ENCODE data around the gene PRMT7. TPM values are rescaled to one million over a fixed set of nuclear protein-coding genes. Genes with fewer than 3 reads are reported as not detected.
A peak's percentile ranks its signal among the peaks of the same experiment; 100 is the strongest.

PRMT7 gene
- total and polyA plus RNA-seq, 2 donors (not counting 1 experiment from before 2014, with no cell fraction given): 76.9 to 80.4 TPM

DNA sequence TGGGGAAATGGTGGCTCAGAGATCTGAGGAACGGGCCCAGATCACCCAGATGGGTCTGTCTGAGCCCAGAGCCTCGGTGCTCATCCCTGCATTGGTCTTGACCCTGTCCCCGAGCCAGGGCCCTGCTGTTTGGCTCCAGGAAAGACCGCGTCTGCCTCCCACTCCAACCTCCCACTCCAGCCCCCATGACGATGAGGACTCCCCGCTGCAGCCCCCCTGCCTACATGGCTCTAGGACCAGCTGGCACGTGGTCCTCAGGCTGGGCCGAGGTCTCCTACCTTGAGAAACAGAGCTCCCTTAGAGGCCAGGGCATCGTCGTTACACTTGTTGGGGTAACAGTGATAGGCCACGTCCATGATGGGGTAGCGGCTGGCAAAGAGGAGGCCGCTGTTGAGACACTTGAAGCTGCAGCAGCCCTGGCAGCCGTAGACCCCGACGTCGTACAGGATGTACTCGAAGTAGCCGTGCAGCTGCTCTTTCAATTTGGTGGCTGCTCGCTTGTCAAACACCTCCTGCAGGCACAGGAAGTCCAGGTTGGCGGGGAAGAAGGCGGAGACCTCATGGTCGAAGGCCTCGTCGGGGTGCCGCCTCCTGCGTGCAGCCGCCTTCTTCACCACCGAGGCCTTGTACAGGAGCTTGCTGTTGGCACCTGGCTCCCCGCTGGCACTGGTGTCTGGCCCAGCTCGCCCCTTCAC lies 59.9 kb downstream of the PRMT7 start:
- Histone ChIP-seq H3K4me1 (ENCODE audit: control insufficient read depth in 2 of 2, insufficient read depth in 2 of 2, low read length in 2 of 2) (peaks cover 36 to 43% of the 10 kb centered on the region in 2 donors), H3K9me3 (ENCODE audit: control extremely low read depth in 1 of 3, control insufficient read depth in 2 of 3, insufficient read depth in 1 of 3, low read length in 2 of 3) (no peaks in the 10 kb centered on the region), H3K36me3 (replicated peaks in 1 of 2; ENCODE audit: control extremely low read depth in 1 of 2, control insufficient read depth in 1 of 2, extremely low read depth in 1 of 2, insufficient read depth in 2 of 2, low read length in 1 of 2) (no peaks in the 10 kb centered on the region), H3K79me2 (ENCODE audit: control insufficient read depth, insufficient read depth, low read length) (no peaks in the 10 kb centered on the region), H3K9ac (ENCODE audit: low read length) (no peak overlapping the region), H3K27me3 (replicated peaks in 1 of 4; ENCODE audit: control extremely low read depth in 1 of 4, control insufficient read depth in 3 of 4, insufficient read depth in 4 of 4, low read length in 3 of 4) (peaks cover 0 to 3% (median 0%) of the 10 kb centered on the region in 4 experiments), H3K4me3 (ENCODE audit: control extremely low read depth in 1 of 5, extremely low read depth in 1 of 5, insufficient read depth in 1 of 5, low read depth in 2 of 5, low read length in 4 of 5) (no peak overlapping the region), H3K27ac (ENCODE audit: low read length in 2 of 2) (no peak overlapping the region), H3K4me2 (replicated peaks; ENCODE audit: low read depth, low read length, poor library complexity, severe bottlenecking) (peak overlapping the region; percentile 44), H2AFZ (ENCODE audit: insufficient read depth, low read depth, low read length, poor library complexity, severe bottlenecking) (peak overlapping the region; percentile 38), H4K20me1 (ENCODE audit: control insufficient read depth, insufficient read depth, low read length, poor library complexity, severe bottlenecking) (no peaks in the 10 kb centered on the region)
- ChIA-PET POLR2A (no interaction called here), CTCF (interaction anchor here (0.7 to 0.9 kb wide), 2 partner anchors 8 to 150 kb away, joined by 3 read pairs; no protein-coding TSS in a partner anchor)
- peak overlapping the region; percentile 21 for H3K4me3 Mint-ChIP-seq
- intact Hi-C loops (cut with micrococcal nuclease): no loop called here
- DNase-seq (peak; percentile 50), ATAC-seq (ENCODE audit: low read depth) (peak; percentile 26)
- peaks cover 43% of the 10 kb centered on the region for H3K4me1 Mint-ChIP-seq
- TF ChIP-seq EZH2 (IDR thresholded peaks at IDR 0.05; ENCODE audit: borderline replicate concordance, insufficient read depth, low read depth, low read length, poor library complexity, severe bottlenecking) (no peak), CTCF (IDR thresholded peaks at IDR 0.05) (no peak)
- H3K27me3 Mint-ChIP-seq: peaks cover 7% of the 10 kb centered on the region
- WGBS (ENCODE audit: insufficient coverage): 54% methylated on average over 31 of the region's 32 CpGs
- no peaks in the 10 kb centered on the region for H3K9me3 Mint-ChIP-seq (ENCODE audit: insufficient read depth)
- no peak overlapping the region for H3K27ac Mint-ChIP-seq

DNA sequence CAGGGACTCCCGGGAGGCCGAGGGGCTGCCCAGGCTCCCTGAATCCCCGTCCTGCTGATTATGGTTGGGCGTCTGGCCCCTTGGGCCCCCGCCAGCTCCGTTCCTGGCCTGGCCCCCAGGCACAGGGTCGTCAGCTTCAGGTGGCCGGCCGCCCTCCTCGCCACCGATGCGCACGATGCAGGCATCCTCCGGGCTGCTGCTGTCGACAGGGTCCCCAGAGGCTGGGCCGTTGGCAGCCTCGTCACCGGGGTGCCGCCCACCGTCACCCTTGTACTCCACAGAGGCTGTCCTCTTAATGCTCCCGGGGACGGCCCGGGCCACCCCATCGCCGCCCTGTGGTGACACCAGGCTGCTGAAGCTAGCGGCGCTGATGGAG lies 60.4 kb downstream of the PRMT7 start:
- H3K27me3 Mint-ChIP-seq: peaks cover 5% of the 10 kb centered on the region
- Histone ChIP-seq H3K9ac (ENCODE audit: low read length) (no peak overlapping the region), H4K20me1 (ENCODE audit: control insufficient read depth, insufficient read depth, low read length, poor library complexity, severe bottlenecking) (no peaks in the 10 kb centered on the region), H3K27me3 (replicated peaks in 1 of 4; ENCODE audit: control extremely low read depth in 1 of 4, control insufficient read depth in 3 of 4, insufficient read depth in 4 of 4, low read length in 3 of 4) (peaks cover 0 to 3% (median 0%) of the 10 kb centered on the region in 4 experiments), H2AFZ (ENCODE audit: insufficient read depth, low read depth, low read length, poor library complexity, severe bottlenecking) (peak overlapping the region; percentile 38), H3K27ac (ENCODE audit: low read length in 2 of 2) (no peak overlapping the region), H3K4me3 (ENCODE audit: control extremely low read depth in 1 of 5, extremely low read depth in 1 of 5, insufficient read depth in 1 of 5, low read depth in 2 of 5, low read length in 4 of 5) (no peak overlapping the region), H3K4me2 (replicated peaks; ENCODE audit: low read depth, low read length, poor library complexity, severe bottlenecking) (peak overlapping the region; percentile 44), H3K4me1 (ENCODE audit: control insufficient read depth in 2 of 2, insufficient read depth in 2 of 2, low read length in 2 of 2) (peaks cover 36 to 43% of the 10 kb centered on the region in 2 donors), H3K79me2 (ENCODE audit: control insufficient read depth, insufficient read depth, low read length) (no peaks in the 10 kb centered on the region), H3K9me3 (ENCODE audit: control extremely low read depth in 1 of 3, control insufficient read depth in 2 of 3, insufficient read depth in 1 of 3, low read length in 2 of 3) (no peaks in the 10 kb centered on the region), H3K36me3 (replicated peaks in 1 of 2; ENCODE audit: control extremely low read depth in 1 of 2, control insufficient read depth in 1 of 2, extremely low read depth in 1 of 2, insufficient read depth in 2 of 2, low read length in 1 of 2) (no peaks in the 10 kb centered on the region)
- CTCF ChIA-PET: interaction anchor here (0.7 to 2.5 kb wide), 3 partner anchors 9 to 149 kb away, joined by 3 to 9 read pairs (median 3); no protein-coding TSS in a partner anchor
- intact Hi-C loops (cut with micrococcal nuclease): no loop called here
- DNase-seq (no peak), ATAC-seq (ENCODE audit: low read depth) (no peak)
- 96% methylated on average over 24 of the region's 27 CpGs for WGBS (ENCODE audit: insufficient coverage)
- no peaks in the 10 kb centered on the region for H3K9me3 Mint-ChIP-seq (ENCODE audit: insufficient read depth)
- H3K4me1 Mint-ChIP-seq: peaks cover 39% of the 10 kb centered on the region
- no peak overlapping the region for H3K27ac Mint-ChIP-seq
- no peak overlapping the region for H3K4me3 Mint-ChIP-seq
- POLR2A ChIA-PET: interaction anchor here (0.6 kb wide), 1 partner anchor 597 kb away, joined by 4 read pairs; no protein-coding TSS in a partner anchor
- no peak for TF ChIP-seq EZH2 (IDR thresholded peaks at IDR 0.05; ENCODE audit: borderline replicate concordance, insufficient read depth, low read depth, low read length, poor library complexity, severe bottlenecking)
- no peak for TF ChIP-seq CTCF (IDR thresholded peaks at IDR 0.05)
